Measurements from ENCODE around the gene NRG2. TPM values are rescaled to one million over a fixed set of nuclear protein-coding genes. Genes with fewer than 3 reads are reported as not detected.

Gene NRG2
- total RNA-seq, 4 donors from 2014 or later = 4.1 to 13.2 (median 7.0) TPM

GRCh38 chr5:139816566-139816965 lies 226.5 kb downstream of the NRG2 start:
- TF ChIP-seq CTCF (IDR thresholded peaks at IDR 0.05; ENCODE audit: low read depth) = no peak

- no peak for TF ChIP-seq CTCF (IDR thresholded peaks at IDR 0.05; ENCODE audit: low read depth)
Observed at GRCh38 chr5:139814704-139815280, 228.3 kb downstream of the NRG2 start.

GRCh38 chr5:139814191-139814601 lies 228.9 kb downstream of the NRG2 start:
- TF ChIP-seq CTCF (IDR thresholded peaks at IDR 0.05; ENCODE audit: low read depth) = no peak

GRCh38 chr5:139812836-139813805 lies 230.0 kb downstream of the NRG2 start:
- no peak for TF ChIP-seq CTCF (IDR thresholded peaks at IDR 0.05; ENCODE audit: low read depth)

GRCh38 chr5:139812323-139812722 lies 230.8 kb downstream of the NRG2 start:
- no peak for TF ChIP-seq CTCF (IDR thresholded peaks at IDR 0.05; ENCODE audit: low read depth)

- no peak for TF ChIP-seq CTCF (IDR thresholded peaks at IDR 0.05; ENCODE audit: low read depth)
Observed at GRCh38 chr5:139811274-139811607, 231.9 kb downstream of the NRG2 start.
